HepG2 (cell line): ENCODE results near the gene SLC6A4.

Source experiments
- AFF4 ChIP-seq: sonication (generic); formaldehyde crosslinking; IDR thresholded peaks from 2 replicates; pipeline ENCODE4 v1.4.0; 2020; ENCODE audit warnings: missing genetic modification reagents
- SP1 ChIP-seq, 2 experiments: fragments of 450-650 bp in 1 of 2; sonication (generic) in 1 of 2; formaldehyde crosslinking in 1 of 2; IDR thresholded peaks; 2 replicates each; pipeline versions ENCODE4 v1.4.0 to v1.6.1; 2016 to 2020; ENCODE audit warnings: missing genetic modification reagents in 1 of 2
- ZNF766 ChIP-seq: sonication (generic); formaldehyde crosslinking; IDR thresholded peaks from 2 replicates; pipeline ENCODE4 v1.5.0; 2020; ENCODE audit warnings: missing genetic modification reagents, borderline replicate concordance

- TF ChIP-seq SP1 (IDR thresholded peaks at IDR 0.05) (no peak), SP1 (CRISPR knock-in tag; IDR thresholded peaks at IDR 0.05) (no peak), AFF4 (CRISPR knock-in tag) (no peak), ZNF766 (CRISPR knock-in tag) (no peak)
These were observed 9.4 kb upstream of the SLC6A4 start for GRCh38 chr17:30244853-30245385.
